HG03108 (cell line): ENCODE data around the gene STK33.

ENCODE experiments used
- ATAC-seq: cut with Tn5 transposase; IDR thresholded peaks from one replicate; pipeline ENCODE4 v1.9.1; 2021; ENCODE audit warnings: moderate library complexity; ENCODE audit not compliant: unreplicated experiment

STK33 gene

DNA sequence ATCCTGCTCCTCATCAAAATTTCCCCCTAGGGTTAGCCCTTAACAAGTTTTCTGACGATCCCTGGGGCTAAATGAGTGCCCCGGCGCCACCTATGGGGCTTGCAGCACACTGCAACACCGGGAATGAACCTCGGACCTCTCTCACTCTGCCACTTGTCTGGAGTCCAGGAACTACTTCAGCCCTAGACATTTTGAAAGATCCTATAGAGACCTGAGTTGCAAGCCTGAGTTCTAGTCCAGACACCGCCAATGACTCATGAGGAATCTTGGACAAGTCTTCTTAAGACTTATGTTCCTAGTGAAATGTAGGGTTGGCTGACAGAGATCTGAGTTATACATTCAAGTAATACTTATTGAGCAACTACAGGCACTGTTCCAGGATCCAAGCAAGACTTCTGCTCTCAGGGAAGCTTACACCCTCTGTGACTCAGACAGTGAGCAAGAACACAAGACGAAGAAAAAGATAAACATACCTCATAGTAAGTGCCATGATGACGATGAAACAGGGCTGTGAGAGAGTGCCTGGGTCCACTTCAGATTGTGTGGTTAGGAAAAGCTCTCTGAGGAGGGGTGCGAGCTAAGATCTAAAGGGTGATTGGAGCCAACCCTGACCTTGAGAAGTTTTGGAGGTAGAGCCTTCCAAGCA, 10.2 kb upstream of the STK33 start:
- peak; percentile 64 for ATAC-seq

DNA sequence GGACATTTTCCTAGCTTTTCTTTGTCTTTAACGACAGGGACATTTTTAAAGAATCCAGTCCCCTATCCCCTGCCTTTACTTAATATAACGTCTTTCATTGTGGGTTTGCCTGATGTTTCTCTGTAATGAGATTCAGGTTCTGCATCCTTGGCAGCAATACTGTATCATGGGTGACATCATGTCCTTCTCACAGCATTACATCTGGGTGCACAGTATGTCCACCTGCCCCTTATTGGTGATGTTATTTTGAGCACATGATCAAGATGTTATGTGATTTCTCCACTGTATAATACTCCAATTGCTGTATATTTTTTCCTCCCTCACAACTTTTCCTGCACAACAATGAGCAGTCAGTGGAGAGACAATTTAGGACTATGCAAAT, 9.7 kb upstream of the STK33 start:
- no peak for ATAC-seq

DNA sequence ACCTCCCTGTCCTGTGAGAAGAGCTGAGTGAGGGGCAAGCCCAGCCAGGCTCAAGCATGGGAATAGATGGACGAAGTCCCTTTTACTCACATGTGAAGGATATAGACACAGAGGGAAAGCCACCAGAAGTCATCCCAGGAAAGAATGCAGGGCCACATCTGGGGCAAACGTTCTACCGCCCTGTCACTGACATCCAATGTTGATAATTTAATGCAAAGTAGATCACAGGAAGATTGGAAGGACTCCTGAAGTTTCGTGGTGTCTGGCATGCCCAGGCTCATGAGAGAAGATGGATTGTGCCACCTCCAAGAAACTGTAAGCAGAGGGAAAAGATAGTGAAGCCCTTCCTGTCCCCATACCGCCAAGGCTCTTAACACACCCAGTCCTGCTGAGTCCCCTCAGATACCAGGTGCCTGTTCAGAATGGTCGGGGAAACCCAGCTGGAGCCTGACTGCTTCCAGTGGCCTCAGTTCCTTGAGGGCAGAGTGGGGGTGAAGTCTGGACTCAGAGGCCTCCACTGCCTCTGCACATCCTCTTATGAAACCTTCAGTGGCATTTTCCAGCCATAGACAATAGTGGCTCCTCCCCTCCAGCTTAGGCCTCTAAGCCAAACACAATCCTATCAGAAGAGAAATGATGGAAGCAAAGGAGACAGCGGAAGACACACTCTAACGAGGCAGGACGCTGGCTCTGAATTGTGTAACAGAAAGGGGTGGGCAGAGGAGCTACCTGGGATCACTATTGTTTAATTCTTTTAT, 7.5 kb upstream of the STK33 start:
- ATAC-seq = no peak

DNA sequence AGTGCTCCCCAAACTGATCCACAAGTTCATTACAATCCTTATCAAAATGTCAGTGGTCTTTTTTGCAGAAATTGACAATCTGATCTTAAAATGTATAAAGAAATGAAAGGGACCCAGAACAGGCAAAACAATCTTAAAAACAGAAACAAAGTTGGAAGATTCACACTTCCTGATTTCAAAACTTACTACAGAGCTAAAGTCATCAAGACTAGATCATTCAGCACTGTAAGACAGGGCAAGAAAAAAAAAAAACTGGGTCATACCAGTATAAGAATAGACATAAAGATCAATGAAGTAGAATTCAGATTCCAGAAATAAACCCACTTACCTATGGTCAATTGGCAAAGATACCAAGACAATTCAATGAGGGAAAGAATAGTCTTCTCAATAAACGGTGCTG, 4.5 kb upstream of the STK33 start:
- no peak for ATAC-seq

DNA sequence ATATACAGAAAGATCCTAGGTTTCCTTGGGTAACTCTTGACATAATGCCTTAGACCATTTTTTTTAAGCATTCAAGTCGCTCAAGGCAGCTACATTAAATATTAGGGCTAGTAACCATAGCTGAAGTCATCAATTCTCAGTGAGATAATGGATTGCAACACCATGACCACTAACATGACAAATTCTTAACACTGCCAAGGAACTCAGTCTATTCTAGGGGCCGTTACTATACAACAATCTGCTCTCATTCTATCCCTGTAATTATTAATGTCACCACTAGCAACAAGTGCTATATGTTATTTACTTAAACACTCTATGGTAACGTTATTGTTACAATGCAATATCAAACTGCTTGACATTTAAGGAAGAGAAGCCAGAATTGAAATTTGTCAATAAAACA, 3.2 kb upstream of the STK33 start:
- ATAC-seq = no peak

DNA sequence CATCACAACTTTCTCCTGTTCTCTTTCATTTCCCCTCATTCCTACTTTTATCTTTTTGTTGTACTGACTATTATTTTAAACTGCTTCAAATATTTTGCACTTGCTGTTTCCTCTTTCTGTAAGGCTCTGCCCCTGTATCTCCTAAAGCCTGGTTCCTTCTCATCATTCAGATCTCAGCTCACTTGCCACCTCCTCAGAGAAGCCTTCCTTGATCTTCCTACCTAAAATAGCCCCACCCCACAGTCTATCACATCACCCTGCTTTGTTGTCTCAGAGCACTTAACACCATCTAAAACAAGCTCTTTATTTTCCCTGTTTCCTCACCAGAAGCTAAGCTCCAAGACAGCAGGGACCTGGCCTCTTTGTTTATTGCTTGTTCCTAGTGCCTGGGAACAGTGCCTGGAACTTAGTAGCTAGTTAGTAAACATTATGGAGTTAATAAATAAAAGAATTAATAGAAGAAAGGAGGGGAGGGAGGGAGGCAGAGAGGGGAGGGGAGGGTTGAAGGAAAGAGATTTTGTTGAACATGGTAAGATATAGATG, 2.5 kb upstream of the STK33 start:
- ATAC-seq = no peak

DNA sequence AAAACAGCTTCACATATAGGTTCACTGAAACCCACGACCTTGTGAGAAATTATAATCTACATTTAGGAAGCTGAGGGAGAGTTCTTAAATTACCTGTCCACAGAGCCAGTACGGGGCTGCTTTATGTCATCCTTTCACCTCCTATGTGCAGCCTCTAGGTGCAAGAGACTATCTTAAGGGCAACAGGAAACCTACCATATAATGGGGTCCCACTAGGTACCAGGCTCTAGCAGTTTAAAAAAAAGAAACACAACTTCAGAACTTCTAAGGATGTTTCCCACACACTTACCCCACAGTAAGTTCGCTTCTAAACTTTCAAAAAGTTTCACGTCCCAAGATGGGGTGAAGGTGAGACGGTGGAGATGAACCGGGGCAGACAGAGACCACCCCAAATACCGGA, 573 bp downstream of the STK33 start:
- peak; percentile 10 for ATAC-seq

DNA sequence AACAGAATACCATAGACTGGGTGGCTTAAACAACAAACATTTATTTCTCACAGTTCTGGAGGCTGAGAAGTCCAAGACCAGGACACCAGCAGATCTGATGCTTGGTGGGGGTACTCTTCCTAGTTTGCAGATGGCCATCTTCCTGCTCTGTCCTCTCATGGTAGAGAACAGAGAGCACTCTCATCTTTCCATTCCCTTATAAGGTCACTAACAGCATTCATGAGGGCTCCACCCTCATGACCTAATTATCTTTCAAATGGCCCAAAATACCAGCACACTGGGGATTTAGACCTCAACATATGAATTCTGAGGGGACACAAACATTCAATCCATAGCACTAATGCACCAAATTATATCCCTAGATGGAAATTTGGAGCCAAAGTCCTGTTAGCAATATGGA, 6.1 kb downstream of the STK33 start:
- ATAC-seq = no peak

DNA sequence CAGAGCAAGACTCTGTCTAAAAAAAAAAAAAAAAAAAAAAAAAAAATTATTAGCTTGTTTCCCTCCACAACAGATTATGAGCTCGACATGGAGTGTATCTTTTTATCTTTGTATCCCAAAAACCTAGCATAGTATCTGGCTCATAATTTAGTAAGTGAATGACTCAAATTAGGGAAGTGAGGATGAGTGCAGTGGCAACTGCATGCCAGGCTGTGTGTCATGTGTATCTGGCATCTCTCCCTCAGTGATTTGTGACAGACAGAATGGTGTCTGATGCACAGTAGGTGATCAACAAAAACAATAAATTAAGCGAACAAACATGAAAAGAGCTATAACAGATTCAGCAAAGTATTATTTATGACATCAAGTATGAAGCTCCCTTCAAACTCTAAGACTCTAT, 7.2 kb downstream of the STK33 start:
- no peak for ATAC-seq

DNA sequence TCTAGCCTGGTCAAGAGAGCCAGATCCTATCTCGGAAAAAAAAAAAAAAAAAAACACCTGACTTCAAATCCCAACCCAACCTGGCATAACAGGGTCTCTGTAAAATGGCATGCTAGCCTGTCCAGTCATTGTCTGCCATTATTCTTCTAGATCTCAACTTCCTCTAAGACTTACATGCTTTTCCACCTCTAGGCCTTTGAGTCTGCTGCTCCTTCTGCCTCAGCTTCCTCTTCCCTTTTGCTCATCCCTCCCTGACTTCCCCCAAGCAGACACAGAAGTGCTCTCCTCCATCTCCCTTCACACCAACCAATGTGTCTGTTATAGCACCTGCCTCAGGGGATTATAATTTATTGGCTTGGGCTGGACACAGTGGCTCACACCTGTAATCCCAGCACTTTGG, 7.8 kb downstream of the STK33 start:
- no peak for ATAC-seq

DNA sequence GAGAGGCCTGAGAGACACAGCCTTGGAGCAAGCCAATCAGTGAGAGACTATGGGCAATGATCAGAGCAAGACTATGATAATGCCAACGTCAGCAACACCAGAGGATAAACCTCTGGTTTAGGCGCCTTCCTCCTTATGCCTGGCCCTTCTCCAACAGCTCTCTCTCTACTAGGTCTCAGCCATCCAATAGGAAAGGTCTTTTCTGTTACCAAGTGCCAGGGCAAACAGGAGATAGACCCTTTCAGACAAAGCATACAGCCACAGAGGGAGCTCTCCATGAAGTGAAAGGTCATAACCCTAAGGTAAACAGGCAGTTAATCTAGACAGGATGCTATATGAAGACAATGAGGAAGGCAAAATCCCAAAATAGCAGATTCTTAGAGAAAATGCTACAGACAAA, 9.5 kb downstream of the STK33 start:
- no peak for ATAC-seq

DNA sequence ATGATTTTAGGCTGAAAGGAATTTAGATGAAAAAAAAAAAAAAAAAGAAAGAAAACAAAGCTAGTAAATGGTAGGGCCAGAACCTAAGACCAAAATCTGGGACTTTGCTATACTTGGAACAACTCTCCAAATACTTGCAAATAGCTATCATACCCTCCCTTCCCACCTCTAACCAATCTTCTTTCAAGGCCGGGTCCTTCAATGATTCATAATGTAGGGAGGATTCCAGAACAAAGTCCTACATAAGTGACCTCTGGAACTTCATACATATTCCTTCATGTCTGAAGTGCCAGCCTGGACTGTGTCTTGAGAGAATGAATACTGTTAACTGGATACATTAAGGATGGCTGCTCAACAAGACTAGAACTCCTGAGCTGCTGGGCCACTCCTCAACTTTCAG, 9.9 kb downstream of the STK33 start:
- no peak for ATAC-seq

DNA sequence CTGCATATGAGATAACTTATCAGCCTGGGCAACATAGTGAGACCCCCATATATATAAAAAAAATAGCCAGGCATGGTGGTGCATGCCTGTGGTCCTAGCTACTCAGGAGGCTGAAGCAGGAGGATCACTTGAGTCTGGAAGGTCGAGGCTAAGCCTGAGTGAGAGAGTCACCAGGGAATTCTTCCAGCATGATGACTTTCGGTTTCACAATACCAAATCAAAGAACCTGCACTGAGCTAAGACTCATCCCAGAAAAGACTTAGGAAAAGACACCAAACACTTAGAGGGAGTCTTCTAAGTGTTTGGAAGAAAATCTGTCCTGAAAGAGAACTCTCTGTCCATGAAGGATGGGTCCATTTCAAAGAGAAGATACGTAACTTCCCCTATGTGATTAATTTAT, 12.7 kb downstream of the STK33 start:
- no peak for ATAC-seq

DNA sequence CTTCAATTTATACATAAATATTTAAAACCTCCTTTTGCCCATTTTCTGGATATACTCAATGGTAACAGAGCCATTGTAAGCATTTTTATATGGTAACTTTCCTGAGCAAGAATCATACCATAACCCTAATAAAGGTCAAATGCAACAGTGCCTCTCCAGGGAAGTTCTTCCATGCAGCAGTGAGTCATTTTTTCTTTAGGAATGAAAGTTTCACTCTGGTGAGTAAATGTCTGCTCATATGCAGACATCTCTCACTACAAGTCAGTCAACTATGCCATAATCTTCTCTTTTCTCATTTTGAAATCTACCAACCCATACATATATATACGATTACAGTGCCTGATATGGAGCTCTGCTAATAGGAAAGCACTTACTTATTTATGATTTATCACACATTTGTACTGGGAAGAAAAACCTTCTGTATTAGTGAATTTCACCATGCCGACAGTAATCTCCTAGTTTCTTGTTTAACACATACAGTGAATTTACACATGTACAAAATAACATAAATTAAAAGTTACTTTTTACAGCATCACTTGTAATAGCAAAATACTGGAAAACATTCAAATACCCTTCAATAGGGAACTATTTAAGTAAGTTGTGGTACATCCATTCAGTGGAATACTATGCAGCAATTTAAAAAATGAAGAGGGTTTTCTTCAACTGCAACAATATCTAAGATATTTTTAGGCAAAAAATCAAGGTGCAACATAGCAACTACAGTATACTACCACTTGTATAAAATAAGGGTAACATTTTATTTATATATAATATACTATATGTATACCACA, 16.0 kb downstream of the STK33 start:
- no peak for ATAC-seq

DNA sequence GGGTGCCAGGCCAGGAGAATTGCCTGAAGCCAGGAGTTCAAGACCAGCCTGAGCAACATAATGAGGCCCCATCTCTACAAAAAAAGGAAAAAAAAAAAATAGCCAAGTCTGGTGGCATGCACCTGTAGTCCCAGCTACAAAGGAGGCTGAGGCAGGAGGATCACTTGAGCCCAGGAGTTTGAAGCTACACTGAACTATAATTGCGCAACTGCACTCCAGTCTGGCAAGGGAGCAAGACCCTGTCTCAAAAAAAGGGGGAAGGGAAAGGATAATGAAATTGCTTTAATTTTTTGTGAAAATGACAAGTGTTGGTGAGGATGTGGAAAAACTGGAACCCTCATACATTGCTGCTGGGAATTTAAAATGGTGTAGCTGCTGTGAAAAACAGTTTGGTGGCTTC, 19.2 kb downstream of the STK33 start:
- ATAC-seq = no peak

DNA sequence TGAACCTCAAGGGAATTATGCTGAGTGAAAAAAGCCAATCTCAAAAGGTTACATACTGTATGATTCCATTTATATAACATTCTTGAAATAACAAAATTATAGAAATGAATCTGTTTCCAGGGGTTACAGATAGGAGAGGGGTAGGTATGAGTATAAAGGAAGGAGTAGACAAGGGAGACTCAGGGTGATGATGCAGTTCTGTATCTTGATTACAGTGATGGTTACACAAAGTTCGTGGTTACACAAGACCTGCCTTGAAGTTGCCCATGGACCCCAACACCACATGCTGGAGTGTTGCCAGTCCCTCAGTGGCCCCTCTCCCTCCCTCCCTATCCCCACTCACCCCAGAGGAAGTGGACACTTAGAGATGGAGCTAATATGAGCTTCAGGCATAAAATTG, 20.3 kb downstream of the STK33 start:
- no peak for ATAC-seq

DNA sequence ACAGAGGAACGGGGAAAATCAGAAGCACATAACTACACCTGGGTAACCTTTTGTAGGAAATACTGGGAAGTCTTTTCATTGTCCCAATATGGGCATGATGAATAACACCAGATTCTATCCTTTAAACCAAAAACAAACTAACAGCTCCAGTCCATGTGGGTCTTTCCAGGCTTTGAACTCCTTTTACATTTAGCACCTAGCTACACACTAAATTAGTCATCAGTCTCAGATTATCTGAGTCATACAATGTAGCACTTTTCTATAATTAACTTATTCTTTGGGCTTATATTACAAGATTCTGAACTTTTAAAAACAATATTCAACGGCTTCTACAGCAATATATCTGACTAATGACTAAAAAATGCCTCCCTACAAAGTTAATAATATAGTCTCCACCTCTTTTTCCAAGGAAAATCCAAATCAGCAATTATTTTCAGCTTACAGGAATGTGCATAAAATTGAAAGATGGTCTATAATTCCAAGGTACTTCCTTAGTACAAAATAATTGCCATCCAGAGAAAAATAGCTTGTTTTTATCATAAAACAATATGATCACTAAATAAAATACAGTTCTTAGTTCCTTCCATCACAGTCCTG, 26.3 kb downstream of the STK33 start:
- ATAC-seq = no peak

DNA sequence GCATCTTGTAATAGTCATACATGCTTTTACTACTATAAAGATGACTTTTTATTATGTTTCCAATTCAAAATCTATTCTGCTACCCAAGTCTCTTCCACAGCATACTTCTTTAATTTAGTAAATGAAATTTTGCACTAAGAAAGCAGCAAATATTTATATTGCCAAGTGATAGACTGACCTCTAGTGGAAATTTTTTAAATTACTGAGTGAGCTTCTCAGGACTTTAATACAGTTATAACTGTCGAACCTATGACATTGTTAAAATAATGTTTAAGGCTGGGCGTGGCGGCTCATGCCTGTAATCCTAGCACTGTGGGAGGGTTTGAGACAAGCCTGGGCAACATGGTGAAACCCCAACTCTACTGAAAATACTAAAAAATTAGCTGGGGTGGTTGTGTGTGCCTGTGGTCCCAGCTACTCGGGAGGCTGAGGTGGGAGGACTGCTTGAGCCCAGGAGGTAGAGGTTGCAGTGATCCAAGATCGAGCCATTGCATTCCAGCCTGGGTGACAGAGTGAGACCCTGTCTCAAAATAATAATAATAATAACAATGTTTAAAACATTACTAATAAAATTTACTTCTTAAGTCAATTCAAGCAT, 27.3 kb downstream of the STK33 start:
- ATAC-seq = no peak

DNA sequence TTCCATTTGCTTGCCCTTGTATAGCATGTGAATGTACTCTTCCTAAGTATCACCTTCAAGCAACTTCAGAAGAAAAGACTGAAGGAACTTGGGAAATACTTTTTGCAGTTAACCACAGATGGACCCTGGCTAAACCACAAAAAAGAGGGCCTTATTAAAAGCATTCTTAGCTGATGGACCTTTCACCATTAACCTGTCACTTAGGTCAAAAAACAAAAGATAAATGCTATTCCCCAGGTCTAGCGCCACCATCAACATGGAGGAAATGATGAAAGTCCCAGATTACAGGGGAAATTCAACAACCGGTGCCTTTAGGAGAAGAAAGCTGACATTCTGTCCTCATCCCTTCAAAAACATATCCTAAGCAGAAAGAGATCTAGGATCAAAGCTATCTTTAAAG, 29.5 kb downstream of the STK33 start:
- no peak for ATAC-seq

DNA sequence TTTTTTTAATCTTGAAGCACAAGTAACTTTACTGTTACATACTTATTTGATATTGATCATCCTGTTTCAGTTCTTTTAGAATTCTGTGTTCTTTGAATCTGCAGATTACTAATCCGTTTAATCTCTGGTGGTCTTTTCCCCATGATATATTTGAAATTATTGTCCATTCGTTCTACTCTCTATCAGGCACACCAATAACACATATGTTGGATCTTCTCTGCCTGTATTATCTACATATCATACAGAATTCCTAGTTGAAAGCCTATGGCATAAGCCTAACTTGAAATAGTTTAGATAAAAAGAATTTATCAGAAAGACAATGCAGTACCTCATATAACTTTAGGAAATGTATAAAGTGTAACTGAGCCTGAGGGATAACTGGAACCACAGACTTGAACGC, 32.6 kb downstream of the STK33 start:
- ATAC-seq = no peak

DNA sequence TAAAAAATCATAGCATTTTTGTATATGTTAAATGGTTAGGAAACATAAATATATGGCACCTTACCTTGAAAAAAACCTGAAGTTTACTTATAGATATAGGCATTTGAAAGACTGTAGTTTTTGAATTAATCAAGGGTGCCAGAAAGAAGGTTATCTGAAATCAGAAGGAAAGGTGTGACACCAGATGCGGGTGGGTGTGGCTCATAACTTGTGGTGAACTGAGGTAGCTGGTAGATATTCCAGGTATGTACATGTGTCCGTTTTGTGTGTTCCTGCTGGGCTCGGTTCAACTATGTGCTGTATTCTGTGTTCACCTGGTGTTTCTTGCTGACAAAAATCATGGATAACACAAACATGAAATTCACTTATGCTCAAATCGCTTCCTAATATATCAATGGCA, 35.6 kb downstream of the STK33 start:
- ATAC-seq = no peak
